Renal pelvis (tissue), 3 donors: ENCODE results near the gene DNAH12. TPM values are rescaled to one million over a fixed set of nuclear protein-coding genes. Genes with fewer than 3 reads are reported as not detected.

Experiments used
- polyA plus RNA-seq, 3 donors: library from polyadenylated mRNA; unstranded; fragments of 120-200 nt; gene quantifications; one replicate each; pipeline ENCODE4 v1.2.1, GENCODE V29; 2013; ENCODE audit not compliant: insufficient read length in 3 of 3

The DNAH12 gene
- polyA plus RNA-seq, 3 donors = 0.94 to 1.7 (median 1.6) TPM

Other genes with a start within 250 kb of the DNAH12 start
- gene PDE12, start 11.9 kb upstream of the DNAH12 start, polyA plus RNA-seq = 10 to 100 TPM; 11.8 to 14.7 (median 14.4) TPM
- 100 to 1,000 TPM; 196 to 233 (median 210) TPM for gene ARF4, start 53.0 kb upstream of the DNAH12 start, polyA plus RNA-seq
- 10 to 100 TPM; 25.9 to 30.1 (median 29.4) TPM for gene DENND6A, start 148.7 kb upstream of the DNAH12 start, polyA plus RNA-seq
- 10 to 100 TPM; 43.9 to 51.8 (median 44.2) TPM for gene SLMAP, start 212.0 kb upstream of the DNAH12 start, polyA plus RNA-seq